ENCODE data around the gene PTPRT.

PTPRT gene

GRCh38 chr20:42110301-42110700 lies 1079.4 kb downstream of the PTPRT start:
- Histone ChIP-seq H4K20me1 (ENCODE audit: insufficient read depth, low read length) (no peaks in the 10 kb centered on the region), H3K36me3 (ENCODE audit: insufficient read depth, low read length) (no peaks in the 10 kb centered on the region), H3K4me1 (ENCODE audit: insufficient read depth, low read length) (no peaks in the 10 kb centered on the region), H2AFZ (ENCODE audit: low read depth, low read length) (no peak overlapping the region), H3K4me2 (ENCODE audit: insufficient read depth, low read length) (no peak overlapping the region), H3K9me3 (ENCODE audit: insufficient read depth, low read length, severe bottlenecking) (no peaks in the 10 kb centered on the region), H3K27ac (ENCODE audit: low read length) (no peak overlapping the region), H3K9ac (ENCODE audit: low read depth, low read length) (no peak overlapping the region), H3K27me3 (ENCODE audit: insufficient read depth, low read length, poor library complexity) (no peaks in the 10 kb centered on the region), H3K79me2 (ENCODE audit: insufficient read depth, low read length) (no peaks in the 10 kb centered on the region), H3K4me3 (ENCODE audit: low read depth in 1 of 2, low read length in 2 of 2) (no peak overlapping the region)
- no peak for TF ChIP-seq CTCF (IDR thresholded peaks at IDR 0.05; ENCODE audit: borderline replicate concordance, extremely low read depth, low read length, poor library complexity, severe bottlenecking)
- DNase-seq (no peak), ATAC-seq (ENCODE audit: insufficient read depth, low read depth) (no peak)

- Histone ChIP-seq H3K36me3 (ENCODE audit: insufficient read depth, low read length) (no peaks in the 10 kb centered on the region), H3K4me2 (ENCODE audit: insufficient read depth, low read length) (no peak overlapping the region), H3K9me3 (ENCODE audit: insufficient read depth, low read length, severe bottlenecking) (no peaks in the 10 kb centered on the region), H3K27me3 (ENCODE audit: insufficient read depth, low read length, poor library complexity) (no peaks in the 10 kb centered on the region), H3K79me2 (ENCODE audit: insufficient read depth, low read length) (no peaks in the 10 kb centered on the region), H2AFZ (ENCODE audit: low read depth, low read length) (no peak overlapping the region), H3K27ac (ENCODE audit: low read length) (no peak overlapping the region), H3K4me1 (ENCODE audit: insufficient read depth, low read length) (no peaks in the 10 kb centered on the region), H3K9ac (ENCODE audit: low read depth, low read length) (no peak overlapping the region), H3K4me3 (ENCODE audit: low read depth in 1 of 2, low read length in 2 of 2) (no peak overlapping the region), H4K20me1 (ENCODE audit: insufficient read depth, low read length) (no peaks in the 10 kb centered on the region)
- TF ChIP-seq EZH2 (IDR thresholded peaks at IDR 0.05; ENCODE audit: borderline replicate concordance, low read depth, low read length, severe bottlenecking) (no peak), CTCF (IDR thresholded peaks at IDR 0.05; ENCODE audit: borderline replicate concordance, extremely low read depth, low read length, poor library complexity, severe bottlenecking) (no peak)
- ATAC-seq (ENCODE audit: insufficient read depth, low read depth) (no peak), DNase-seq (no peak)
Measured at GRCh38 chr20:42102000-42102399, 1087.7 kb downstream of the PTPRT start.

GRCh38 chr20:42100137-42100704 lies 1089.5 kb downstream of the PTPRT start:
- ATAC-seq (ENCODE audit: insufficient read depth, low read depth): no peak
- TF ChIP-seq CTCF (IDR thresholded peaks at IDR 0.05; ENCODE audit: borderline replicate concordance, extremely low read depth, low read length, poor library complexity, severe bottlenecking) (no peak), EZH2 (IDR thresholded peaks at IDR 0.05; ENCODE audit: borderline replicate concordance, low read depth, low read length, severe bottlenecking) (no peak)
- H2AFZ ChIP-seq (ENCODE audit: low read depth, low read length): no peak overlapping the region
- no peak overlapping the region for H3K27ac ChIP-seq (ENCODE audit: low read length)
- H3K4me1 ChIP-seq (ENCODE audit: insufficient read depth, low read length): no peaks in the 10 kb centered on the region
- H3K79me2 ChIP-seq (ENCODE audit: insufficient read depth, low read length): no peaks in the 10 kb centered on the region
- no peaks in the 10 kb centered on the region for H3K36me3 ChIP-seq (ENCODE audit: insufficient read depth, low read length)
- H3K4me3 ChIP-seq (ENCODE audit: low read depth in 1 of 2, low read length in 2 of 2): no peak overlapping the region
- no peaks in the 10 kb centered on the region for H3K27me3 ChIP-seq (ENCODE audit: insufficient read depth, low read length, poor library complexity)
- DNase-seq: no peak
- no peaks in the 10 kb centered on the region for H3K9me3 ChIP-seq (ENCODE audit: insufficient read depth, low read length, severe bottlenecking)
- H3K4me2 ChIP-seq (ENCODE audit: insufficient read depth, low read length): no peak overlapping the region
- H3K9ac ChIP-seq (ENCODE audit: low read depth, low read length): no peak overlapping the region
- H4K20me1 ChIP-seq (ENCODE audit: insufficient read depth, low read length): no peaks in the 10 kb centered on the region

DNA sequence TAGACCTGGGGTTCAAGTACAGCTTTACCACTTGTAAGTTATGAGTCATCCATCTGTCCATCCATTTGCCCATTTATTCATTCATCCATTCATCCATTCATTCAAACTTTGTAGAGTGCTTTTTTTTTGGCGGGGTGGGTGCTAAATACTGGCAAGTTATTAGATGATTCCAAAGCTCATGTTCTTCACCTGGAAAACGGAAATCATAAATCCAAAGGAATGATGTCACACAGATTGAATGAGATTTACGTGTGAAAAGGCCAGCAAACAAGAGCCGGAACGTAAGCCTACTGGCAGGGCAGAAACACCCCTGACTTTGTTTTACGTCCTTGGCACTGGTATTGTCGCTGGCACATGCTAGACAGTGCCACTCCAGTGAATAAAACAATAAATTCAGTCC lies 1090.6 kb downstream of the PTPRT start:
- Histone ChIP-seq H3K27me3 (ENCODE audit: insufficient read depth, low read length, poor library complexity) (no peaks in the 10 kb centered on the region), H2AFZ (ENCODE audit: low read depth, low read length) (no peak overlapping the region), H3K79me2 (ENCODE audit: insufficient read depth, low read length) (no peaks in the 10 kb centered on the region), H3K9me3 (ENCODE audit: insufficient read depth, low read length, severe bottlenecking) (no peaks in the 10 kb centered on the region), H3K4me3 (ENCODE audit: low read depth in 1 of 2, low read length in 2 of 2) (no peak overlapping the region), H3K4me2 (ENCODE audit: insufficient read depth, low read length) (no peak overlapping the region), H3K9ac (ENCODE audit: low read depth, low read length) (no peak overlapping the region), H3K36me3 (ENCODE audit: insufficient read depth, low read length) (no peaks in the 10 kb centered on the region), H3K27ac (ENCODE audit: low read length) (no peak overlapping the region), H3K4me1 (ENCODE audit: insufficient read depth, low read length) (no peaks in the 10 kb centered on the region), H4K20me1 (ENCODE audit: insufficient read depth, low read length) (no peaks in the 10 kb centered on the region)
- DNase-seq (no peak), ATAC-seq (ENCODE audit: insufficient read depth, low read depth) (no peak)
- TF ChIP-seq CTCF (IDR thresholded peaks at IDR 0.05; ENCODE audit: borderline replicate concordance, extremely low read depth, low read length, poor library complexity, severe bottlenecking): no peak
- no peak for TF ChIP-seq EZH2 (IDR thresholded peaks at IDR 0.05; ENCODE audit: borderline replicate concordance, low read depth, low read length, severe bottlenecking)
